ENCODE data around the gene ASB6.

ASB6 gene

GRCh38 chr9:129611307-129611800 lies 30.6 kb downstream of the ASB6 start:
- no peak for DNase-seq (ENCODE audit: low read depth in 1 of 2, low spot score in 1 of 2)
- in situ Hi-C loops (cut with HindIII; ENCODE audit: low pct_unique_long_range_greater_than_20kb, low sequenced_read_pairs): no loop called here
- no peak for TF ChIP-seq JUND (IDR thresholded peaks at IDR 0.05; ENCODE audit: low read depth)

GRCh38 chr9:129610473-129611306 lies 31.3 kb downstream of the ASB6 start:
- TF ChIP-seq JUND (IDR thresholded peaks at IDR 0.05; ENCODE audit: low read depth): no peak
- DNase-seq (ENCODE audit: low read depth in 1 of 2, low spot score in 1 of 2): peak; percentile 85 to 94
- in situ Hi-C loops (cut with HindIII; ENCODE audit: low pct_unique_long_range_greater_than_20kb, low sequenced_read_pairs): no loop called here

DNA sequence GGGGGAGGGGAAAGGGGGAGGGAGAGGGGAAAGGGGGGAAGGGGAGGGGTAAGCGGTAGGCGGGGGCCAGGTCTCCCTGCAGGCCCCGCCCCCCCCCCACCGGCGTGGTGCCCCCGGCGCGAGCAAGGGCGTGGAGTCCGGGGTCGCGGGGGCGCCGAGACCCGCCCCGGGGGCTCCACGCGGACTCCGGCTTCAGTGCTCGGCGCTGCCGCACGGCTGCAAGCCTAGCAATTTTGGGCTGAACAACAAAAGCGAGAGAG lies 31.8 kb downstream of the ASB6 start:
- no peak for TF ChIP-seq JUND (IDR thresholded peaks at IDR 0.05; ENCODE audit: low read depth)
- in situ Hi-C loops (cut with HindIII; ENCODE audit: low pct_unique_long_range_greater_than_20kb, low sequenced_read_pairs): no loop called here
- DNase-seq (ENCODE audit: low read depth in 1 of 2, low spot score in 1 of 2): no peak

GRCh38 chr9:129609486-129610212 lies 32.3 kb downstream of the ASB6 start:
- no peak for TF ChIP-seq JUND (IDR thresholded peaks at IDR 0.05; ENCODE audit: low read depth)
- DNase-seq (ENCODE audit: low read depth in 1 of 2, low spot score in 1 of 2): peak; percentile 60 to 71
- in situ Hi-C loops (cut with HindIII; ENCODE audit: low pct_unique_long_range_greater_than_20kb, low sequenced_read_pairs): no loop called here

DNA sequence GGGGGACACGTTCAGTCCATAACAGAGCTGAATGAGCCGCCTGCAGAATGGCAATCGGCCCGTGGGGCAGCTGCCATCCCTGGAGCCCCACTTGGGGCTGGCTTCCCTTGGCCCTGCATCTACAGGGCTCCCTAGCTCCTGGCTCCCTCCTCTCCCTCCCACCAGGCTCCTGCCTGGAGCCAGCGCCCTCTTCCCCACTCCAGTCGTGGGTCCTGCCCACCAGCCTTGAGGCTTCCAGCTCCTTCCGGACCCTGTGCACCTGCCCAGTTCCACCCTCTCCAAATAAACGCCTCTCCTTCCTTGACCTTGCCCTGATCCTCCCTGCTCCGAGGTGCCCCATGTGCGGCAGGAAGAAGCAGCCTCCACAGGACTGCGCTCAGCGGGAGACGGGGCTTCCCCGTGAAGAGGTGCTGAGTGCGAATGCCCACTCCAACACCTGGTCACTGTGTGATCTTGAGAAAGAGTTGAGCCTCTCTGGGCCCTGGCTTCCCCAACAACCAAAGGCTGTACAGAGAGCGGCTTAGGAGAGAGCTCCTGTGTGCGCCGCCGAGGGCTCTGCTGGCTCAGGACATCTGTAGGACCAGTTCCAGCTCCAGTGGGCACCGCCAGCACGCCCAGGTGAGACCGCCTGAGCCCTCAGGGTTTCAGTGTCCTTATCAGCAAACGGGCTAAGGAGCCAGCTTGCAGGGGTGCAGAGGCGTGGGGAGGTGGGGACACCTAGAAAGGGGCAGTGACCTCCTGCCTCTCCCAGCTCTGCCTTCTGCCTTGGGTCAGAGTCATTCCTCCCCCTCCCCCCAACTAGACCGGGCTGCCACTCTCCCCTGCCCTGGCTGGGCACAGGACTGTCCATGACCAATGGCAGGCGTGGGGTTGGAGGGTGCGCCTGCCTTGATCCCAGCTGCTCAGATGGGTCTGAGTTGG lies 33.1 kb downstream of the ASB6 start:
- no peak for DNase-seq (ENCODE audit: low read depth in 1 of 2, low spot score in 1 of 2)
- in situ Hi-C loops (cut with HindIII; ENCODE audit: low pct_unique_long_range_greater_than_20kb, low sequenced_read_pairs): no loop called here
- no peak for TF ChIP-seq JUND (IDR thresholded peaks at IDR 0.05; ENCODE audit: low read depth)

DNA sequence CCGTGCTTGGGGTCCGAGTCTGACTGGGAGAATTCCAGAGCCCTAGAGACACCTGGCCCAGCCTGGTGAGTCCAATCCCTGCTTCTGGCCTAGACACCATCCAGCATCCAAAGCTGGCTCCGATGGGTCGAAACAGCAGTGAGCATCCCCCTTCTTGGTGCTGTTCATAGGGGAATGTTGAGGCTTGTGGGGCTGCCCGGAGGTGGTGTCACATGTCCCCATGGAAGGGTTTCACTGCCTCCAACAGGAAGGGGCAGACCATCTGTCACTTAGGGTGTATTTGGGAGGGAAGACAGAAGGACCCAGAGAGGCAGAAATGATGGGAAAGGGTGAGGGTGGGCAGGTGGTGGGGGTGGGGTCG lies 34.9 kb downstream of the ASB6 start:
- TF ChIP-seq JUND (IDR thresholded peaks at IDR 0.05; ENCODE audit: low read depth): no peak
- DNase-seq (ENCODE audit: low read depth in 1 of 2, low spot score in 1 of 2): no peak
- in situ Hi-C loops (cut with HindIII; ENCODE audit: low pct_unique_long_range_greater_than_20kb, low sequenced_read_pairs): no loop called here

GRCh38 chr9:129606161-129607026 lies 35.6 kb downstream of the ASB6 start:
- in situ Hi-C loops (cut with HindIII; ENCODE audit: low pct_unique_long_range_greater_than_20kb, low sequenced_read_pairs): no loop called here
- no peak for TF ChIP-seq JUND (IDR thresholded peaks at IDR 0.05; ENCODE audit: low read depth)

GRCh38 chr9:129604766-129605163 lies 37.2 kb downstream of the ASB6 start:
- in situ Hi-C loops (cut with HindIII; ENCODE audit: low pct_unique_long_range_greater_than_20kb, low sequenced_read_pairs): no loop called here
- TF ChIP-seq JUND (IDR thresholded peaks at IDR 0.05; ENCODE audit: low read depth): no peak

More at GRCh38 chr9:129606161-129607026, 35.6 kb downstream of the ASB6 start:
- no peak for DNase-seq (ENCODE audit: low read depth in 1 of 2, low spot score in 1 of 2)

DNA sequence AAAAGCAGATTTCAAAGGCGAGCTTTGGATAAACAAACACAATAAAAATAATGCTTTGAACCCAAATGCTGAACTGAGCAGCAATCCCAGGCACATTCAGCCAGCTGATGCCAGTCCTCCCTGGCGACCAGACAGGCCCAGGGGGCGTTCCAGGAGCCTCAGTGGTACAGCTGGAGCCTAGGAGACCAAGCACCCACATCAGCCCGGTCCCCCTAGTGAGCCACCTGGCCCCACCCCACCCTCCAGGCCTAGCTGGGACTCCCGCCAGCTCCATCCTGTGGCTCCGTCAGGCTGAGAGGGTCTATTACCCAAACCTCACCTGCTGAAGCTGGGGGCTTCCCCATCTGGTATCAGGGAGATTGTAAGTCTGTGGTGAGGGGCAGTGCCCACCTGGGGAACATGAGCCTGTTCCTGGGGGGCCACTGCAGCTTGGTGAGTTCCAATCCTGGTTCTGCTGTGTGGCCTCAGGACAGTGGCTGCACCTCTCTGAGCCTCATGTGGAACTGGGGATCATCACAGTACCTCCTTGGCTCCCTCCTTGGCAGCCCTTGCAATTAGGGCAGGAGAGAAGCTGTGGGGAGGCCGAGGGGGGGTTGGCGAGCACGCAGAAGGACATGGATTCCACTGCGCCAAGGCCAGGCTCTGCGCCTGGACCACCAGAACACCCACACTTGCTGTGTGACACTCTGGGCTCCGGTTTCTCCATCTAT lies 37.7 kb downstream of the ASB6 start:
- no peak for DNase-seq (ENCODE audit: low read depth in 1 of 2, low spot score in 1 of 2)
- in situ Hi-C loops (cut with HindIII; ENCODE audit: low pct_unique_long_range_greater_than_20kb, low sequenced_read_pairs): no loop called here

More at GRCh38 chr9:129604766-129605163, 37.2 kb downstream of the ASB6 start:
- DNase-seq (ENCODE audit: low read depth in 1 of 2, low spot score in 1 of 2): peak in 1 of 2 experiments; percentile 66

GRCh38 chr9:129602598-129603415 lies 39.1 kb downstream of the ASB6 start:
- in situ Hi-C loops (cut with HindIII; ENCODE audit: low pct_unique_long_range_greater_than_20kb, low sequenced_read_pairs): no loop called here
- TF ChIP-seq JUND (IDR thresholded peaks at IDR 0.05; ENCODE audit: low read depth): no peak

More for the DNA sequence above, 37.7 kb downstream of the ASB6 start:
- TF ChIP-seq JUND (IDR thresholded peaks at IDR 0.05; ENCODE audit: low read depth): no peak

More at GRCh38 chr9:129602598-129603415, 39.1 kb downstream of the ASB6 start:
- DNase-seq (ENCODE audit: low read depth in 1 of 2, low spot score in 1 of 2): no peak
